Right lobe of liver (tissue), 6 donors: ENCODE data around the gene FSTL4. TPM values are rescaled to one million over a fixed set of nuclear protein-coding genes. Genes with fewer than 3 reads are reported as not detected.

Experiments used
- ATAC-seq, 4 donors: fragments of 200-7000 bp; cut with Tn5 transposase; one replicate each; pipeline ENCODE4 v1.9.1; 2020; ENCODE audit warnings: mild to moderate bottlenecking in 4 of 4, moderate library complexity in 4 of 4
- DNase-seq, 3 donors: peaks; one replicate each; pipeline ENCODE4 v3.0.0-alpha.2; 2020
- H3K27ac ChIP-seq, 3 donors: fragments of 200-600 bp; one replicate each; pipeline ENCODE4 v1.8.0; 2022
- H3K27me3 ChIP-seq, 2 donors: fragments of 200-600 bp; one replicate each; pipeline ENCODE4 v1.8.0; 2022
- H3K36me3 ChIP-seq, 4 donors: fragments of 200-600 bp; sonication (generic) in 1 of 4; one replicate each; pipeline versions ENCODE4 v1.5.1 to v1.8.0; 2017 to 2022; ENCODE audit warnings: control low read depth in 1 of 4
- H3K4me1 ChIP-seq, 4 donors: fragments of 200-600 bp; sonication (generic) in 1 of 4; one replicate each; pipeline versions ENCODE4 v1.5.1 to v1.8.0; 2017 to 2022; ENCODE audit warnings: control low read depth in 1 of 4
- H3K4me3 ChIP-seq, 3 donors: fragments of 200-600 bp; one replicate each; pipeline ENCODE4 v1.8.0; 2022
- H3K9me3 ChIP-seq, 4 donors: fragments of 200-600 bp; sonication (generic) in 1 of 4; one replicate each; pipeline versions ENCODE4 v1.5.1 to v1.8.0; 2017 to 2022; ENCODE audit warnings: control low read depth in 1 of 4
- POLR2A ChIP-seq: fragments of 450-650 bp; IDR thresholded peaks from one replicate; pipeline ENCODE4 v1.6.1; 2017; ENCODE audit warnings: antibody characterized with exemption, mild to moderate bottlenecking
- WGBS: methylation state at CpG from one replicate; pipeline ENCODE4 v1.1.6; 2018; ENCODE audit warnings: low coverage, low lambda C conversion rate; ENCODE audit not compliant: insufficient coverage; ENCODE audit errors: missing lambda C conversion rate; 5-methylcytosine and 5-hydroxymethylcytosine counted together
- intact Hi-C, 2 donors: fragments of 100-400 bp; cut with DNase I; formaldehyde crosslinking; loops; one replicate each; pipeline versions ENCODE4 v1.11.2 to v1.14.1; 2022
- total RNA-seq, 6 experiments: library from RNA; depleted of rRNA in 2 of 6; stranded (reverse); fragments of >200 nt in 2 of 6; fragmentation: NEBNext Ultra II Directional in 3 of 6; extraction: Animal tissue kit (Norgen Biotek cat#: 25700) in 3 of 6; gene quantifications; one replicate each; pipeline versions ENCODE4 v1.1.0 to v1.2.4, GENCODE V29; 2016 to 2023
- TF ChIP-seq, protein P1 (sequence below), 4 donors: fragments of 200-600 bp in 3 of 4; fragments of 450-650 bp in 1 of 4; IDR thresholded peaks; one replicate each; pipeline versions ENCODE4 v1.5.1 to v1.8.0; 2016 to 2022; ENCODE audit warnings: antibody characterized with exemption in 4 of 4, mild to moderate bottlenecking in 2 of 4
- donor health status: DM: no; HTN: yes; CAD: no.
- donor health status: DM: no; HTN: no; CAD: no.
- donor health status: DM: no; HTN: no; CAD: no.
- donor health status: DM: no; HTN: yes; CAD: no.
- donor health status: DM: no; HTN: yes; CAD: no.

FSTL4 gene
- total RNA-seq, 6 experiments from 2014 or later = 0.62 to 1.3 (median 0.80) TPM; not detected in 3

DNA sequence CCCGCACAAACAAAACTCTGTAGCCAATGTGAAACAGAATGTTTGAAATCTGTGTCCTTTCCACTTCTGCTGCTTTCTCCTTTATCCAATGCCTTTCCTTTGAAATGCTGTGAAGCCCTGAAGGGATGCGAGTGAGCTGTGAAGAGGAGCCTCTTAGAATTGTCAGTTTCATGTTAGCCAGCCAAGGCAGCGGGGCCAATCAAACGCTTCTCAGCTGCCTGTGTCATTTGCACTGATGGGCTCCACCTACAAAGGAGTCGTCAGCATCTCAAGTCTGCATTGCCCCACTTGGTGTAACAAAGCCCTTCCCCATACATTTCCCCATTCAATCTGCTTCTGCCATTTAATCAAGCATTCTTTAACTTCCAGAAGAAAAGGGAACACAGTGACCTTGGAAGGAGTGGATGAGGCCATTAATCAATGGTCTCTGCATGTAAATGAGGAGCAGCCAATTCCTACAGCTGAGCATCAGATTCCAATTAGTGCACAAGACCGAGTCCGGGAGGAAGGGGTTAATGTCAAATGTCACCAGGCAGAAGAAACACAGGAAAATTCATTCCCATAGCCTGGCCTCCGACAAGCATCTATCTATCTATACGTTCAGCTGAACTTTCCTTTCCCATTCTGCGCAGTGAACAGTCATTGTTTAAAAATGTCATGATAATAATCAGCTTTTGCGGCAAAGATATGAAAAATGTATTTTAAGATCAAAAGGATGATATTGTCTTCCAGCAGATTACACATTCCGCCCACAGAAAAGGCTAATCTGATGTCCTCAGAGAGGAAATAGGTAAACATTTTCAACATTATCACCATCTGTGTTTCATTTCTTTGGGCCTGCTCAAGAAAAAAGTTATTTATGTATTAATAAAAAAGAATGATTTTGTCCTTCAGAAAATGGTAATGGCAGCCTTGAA, 154.6 kb downstream of the FSTL4 start:
- TF ChIP-seq, protein P1, sequence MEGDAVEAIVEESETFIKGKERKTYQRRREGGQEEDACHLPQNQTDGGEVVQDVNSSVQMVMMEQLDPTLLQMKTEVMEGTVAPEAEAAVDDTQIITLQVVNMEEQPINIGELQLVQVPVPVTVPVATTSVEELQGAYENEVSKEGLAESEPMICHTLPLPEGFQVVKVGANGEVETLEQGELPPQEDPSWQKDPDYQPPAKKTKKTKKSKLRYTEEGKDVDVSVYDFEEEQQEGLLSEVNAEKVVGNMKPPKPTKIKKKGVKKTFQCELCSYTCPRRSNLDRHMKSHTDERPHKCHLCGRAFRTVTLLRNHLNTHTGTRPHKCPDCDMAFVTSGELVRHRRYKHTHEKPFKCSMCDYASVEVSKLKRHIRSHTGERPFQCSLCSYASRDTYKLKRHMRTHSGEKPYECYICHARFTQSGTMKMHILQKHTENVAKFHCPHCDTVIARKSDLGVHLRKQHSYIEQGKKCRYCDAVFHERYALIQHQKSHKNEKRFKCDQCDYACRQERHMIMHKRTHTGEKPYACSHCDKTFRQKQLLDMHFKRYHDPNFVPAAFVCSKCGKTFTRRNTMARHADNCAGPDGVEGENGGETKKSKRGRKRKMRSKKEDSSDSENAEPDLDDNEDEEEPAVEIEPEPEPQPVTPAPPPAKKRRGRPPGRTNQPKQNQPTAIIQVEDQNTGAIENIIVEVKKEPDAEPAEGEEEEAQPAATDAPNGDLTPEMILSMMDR (IDR thresholded peaks at IDR 0.05) = no peak
- no peak for TF ChIP-seq POLR2A
- no peak overlapping the region for H3K4me3 ChIP-seq
- H3K27me3 ChIP-seq = no peaks in the 10 kb centered on the region
- ATAC-seq (no peak), DNase-seq (no peak)
- 59% methylated on average over 10 of the region's 12 CpGs for WGBS
- peaks cover 0 to 26% (median 12%) of the 10 kb centered on the region in 4 donors for H3K4me1 ChIP-seq
- peak overlapping the region in 1 of 3 donors; percentile 71 for H3K27ac ChIP-seq
- intact Hi-C loops = no loop called here
- H3K9me3 ChIP-seq = no peaks in the 10 kb centered on the region
- H3K36me3 ChIP-seq = no peaks in the 10 kb centered on the region

DNA sequence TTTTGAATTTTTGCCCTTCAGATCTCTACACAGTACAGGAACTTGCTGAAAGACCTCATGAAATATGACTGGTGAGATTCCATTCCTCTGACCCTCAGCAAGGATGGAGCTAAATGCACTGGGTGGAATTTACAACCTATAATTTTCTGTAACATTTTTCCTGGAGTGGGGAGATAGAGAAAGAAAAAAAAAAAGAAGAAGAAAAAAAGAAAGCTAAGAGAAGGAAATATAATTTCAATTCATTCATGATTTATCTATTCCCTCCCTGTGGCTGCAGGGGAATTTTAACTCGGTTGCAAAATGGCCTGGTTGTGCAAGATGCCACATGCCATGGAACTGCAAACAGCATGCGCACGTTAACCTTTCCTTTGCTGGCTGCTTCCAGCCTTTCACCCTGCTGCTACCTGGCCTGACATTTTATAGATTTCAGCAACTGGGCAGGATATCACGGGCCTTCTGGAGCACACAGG, 155.4 kb downstream of the FSTL4 start:
- Histone ChIP-seq H3K27me3 (no peaks in the 10 kb centered on the region), H3K4me3 (no peak overlapping the region), H3K36me3 (no peaks in the 10 kb centered on the region), H3K4me1 (peaks cover 0 to 26% (median 12%) of the 10 kb centered on the region in 4 donors), H3K27ac (peak overlapping the region in 2 of 3 donors; percentile 49 to 71), H3K9me3 (no peaks in the 10 kb centered on the region)
- peak; percentile 63 to 85 (median 75) for DNase-seq
- WGBS = 13% methylated on average over 3 of the region's 4 CpGs
- TF ChIP-seq, protein P1 (IDR thresholded peaks at IDR 0.05) = no peak
- no peak for TF ChIP-seq POLR2A
- intact Hi-C loops = no loop called here
- ATAC-seq = peak; percentile 72 to 89 (median 77)

DNA sequence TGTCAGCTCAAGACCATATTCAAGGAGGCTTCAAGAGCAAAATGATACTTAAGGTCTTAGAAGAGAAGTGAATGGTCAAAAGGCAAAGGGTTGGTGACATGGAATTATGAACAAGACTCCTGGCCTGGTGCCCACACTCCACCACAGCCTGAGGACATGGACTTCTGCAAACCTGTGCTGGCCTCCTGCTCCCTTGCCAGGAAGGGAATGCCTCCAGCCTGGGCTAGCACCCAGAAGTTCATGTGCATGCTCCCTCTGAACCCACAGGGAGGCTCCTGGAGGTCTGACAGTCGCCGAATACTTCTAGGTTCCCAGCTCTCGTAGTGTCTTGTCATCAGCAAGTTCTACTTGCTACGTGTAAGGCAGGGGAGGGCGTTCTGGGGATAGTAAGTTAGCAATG, 156.7 kb downstream of the FSTL4 start:
- peak; percentile 78 to 94 (median 93) for DNase-seq
- H3K4me1 ChIP-seq = peaks cover 0 to 26% (median 12%) of the 10 kb centered on the region in 4 donors
- ATAC-seq = peak; percentile 76 to 91 (median 85)
- H3K36me3 ChIP-seq = no peaks in the 10 kb centered on the region
- H3K27ac ChIP-seq = peak overlapping the region in 2 of 3 donors; percentile 0 to 71
- intact Hi-C loops = no loop called here
- no peaks in the 10 kb centered on the region for H3K9me3 ChIP-seq
- WGBS = 50% methylated on average over 3 of the region's 5 CpGs
- H3K4me3 ChIP-seq = no peak overlapping the region
- no peaks in the 10 kb centered on the region for H3K27me3 ChIP-seq
- TF ChIP-seq, protein P1 (IDR thresholded peaks at IDR 0.05) = no peak
- TF ChIP-seq POLR2A = no peak

DNA sequence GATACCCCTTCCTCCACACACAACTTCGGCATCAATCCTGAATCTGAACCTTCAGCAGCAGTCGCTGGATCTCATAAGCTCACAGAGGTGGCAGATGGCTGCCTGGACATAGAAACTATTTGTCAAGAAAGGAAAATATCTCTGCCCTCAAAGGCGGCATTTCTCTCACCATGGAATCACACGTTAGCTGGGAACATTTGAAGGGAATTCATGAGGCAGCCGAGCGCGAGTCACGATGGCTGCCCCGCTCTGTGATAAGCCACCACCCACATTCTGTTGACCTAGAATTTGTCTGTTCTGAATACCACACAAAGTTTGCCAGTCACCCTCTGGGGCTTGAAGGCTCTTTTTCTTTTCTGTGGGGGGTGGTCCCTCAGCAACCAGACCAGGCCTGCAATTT, 157.9 kb downstream of the FSTL4 start:
- DNase-seq (no peak), ATAC-seq (no peak)
- Histone ChIP-seq H3K27me3 (no peaks in the 10 kb centered on the region), H3K4me3 (no peak overlapping the region), H3K36me3 (no peaks in the 10 kb centered on the region), H3K4me1 (peaks cover 0 to 26% (median 12%) of the 10 kb centered on the region in 4 donors), H3K27ac (no peak overlapping the region), H3K9me3 (no peaks in the 10 kb centered on the region)
- intact Hi-C loops = no loop called here
- WGBS = 75% methylated on average over 7 of the region's 9 CpGs
- TF ChIP-seq POLR2A = no peak
- TF ChIP-seq, protein P1 (IDR thresholded peaks at IDR 0.05) = no peak
